Erythroblast (primary cell): ENCODE results near the gene TMEFF2.

Source experiments
- GATA1 ChIP-seq: IDR thresholded peaks from 2 replicates; pipeline ENCODE4 v1.6.1; 2011; ENCODE audit warnings: low read depth, mild to moderate bottlenecking, control low read depth, low read length, moderate library complexity
- POLR2A ChIP-seq: IDR thresholded peaks from 2 replicates; pipeline ENCODE4 v1.6.1; 2011; ENCODE audit warnings: mild to moderate bottlenecking, low read length

GRCh38 chr2:192047315-192048107, 147.2 kb downstream of the TMEFF2 start:
- TF ChIP-seq POLR2A (no peak), GATA1 (no peak)
